ENCODE data around the gene KCNAB3.
A peak's percentile ranks its signal among the peaks of the same experiment; 100 is the strongest.

The KCNAB3 gene

DNA sequence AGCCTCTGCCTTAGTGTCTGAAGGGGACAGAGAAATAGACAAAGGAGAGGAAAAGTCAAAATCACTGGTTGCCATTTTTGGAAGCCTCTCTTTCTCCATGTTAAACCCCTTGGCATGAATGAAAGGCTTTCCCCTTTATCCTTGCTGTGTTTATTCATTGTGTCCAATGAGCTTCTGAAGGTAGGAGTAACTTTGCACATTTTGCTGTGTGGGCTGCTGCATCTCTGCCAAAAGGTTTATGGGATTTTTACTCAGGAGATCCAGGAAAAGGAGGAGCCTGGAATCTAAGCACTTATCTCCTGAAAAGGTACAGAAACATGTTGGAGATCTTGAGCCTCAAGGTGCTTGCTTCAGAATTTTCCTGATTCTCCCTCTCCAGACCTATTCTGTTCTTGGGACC, 6.2 kb upstream of the KCNAB3 start:
- no peak for DNase-seq

DNA sequence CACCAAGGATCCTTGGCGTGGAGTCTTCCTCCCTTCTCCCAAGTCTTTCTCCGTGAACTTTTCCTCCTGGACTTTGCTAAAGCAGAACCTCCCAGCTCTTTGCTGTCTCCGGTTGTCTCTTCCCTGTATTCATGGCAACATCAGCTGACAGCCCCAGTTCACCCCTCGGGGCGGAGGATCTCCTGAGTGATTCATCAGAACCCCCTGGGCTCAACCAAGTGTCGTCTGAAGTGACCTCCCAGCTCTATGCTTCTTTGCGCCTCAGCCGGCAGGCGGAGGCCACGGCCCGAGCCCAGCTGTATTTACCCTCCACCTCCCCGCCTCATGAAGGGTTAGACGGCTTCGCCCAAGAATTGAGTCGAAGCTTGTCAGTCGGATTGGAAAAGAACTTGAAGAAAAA, 3.3 kb upstream of the KCNAB3 start:
- DNase-seq, result peak; percentile 88

DNA sequence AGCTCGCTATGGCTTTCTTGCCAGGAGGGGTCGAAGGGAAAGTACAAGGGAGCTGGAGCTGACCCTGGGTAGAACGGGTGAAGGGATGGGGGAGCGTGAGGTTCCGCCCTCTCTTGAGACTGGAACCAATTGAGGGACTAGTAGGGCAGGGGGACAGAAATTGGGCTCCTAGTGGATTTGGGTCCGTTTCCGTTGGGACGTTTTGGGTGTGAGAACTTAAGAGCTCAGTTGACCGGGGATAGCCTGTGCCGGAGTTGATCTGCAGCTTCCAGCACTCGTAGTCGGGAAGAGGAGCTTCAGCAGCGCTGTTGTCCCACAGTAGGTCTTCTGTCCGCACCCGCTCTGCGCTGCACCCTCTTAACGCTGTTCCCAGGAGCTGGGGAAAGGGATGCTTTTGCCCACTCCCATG, 2.8 kb upstream of the KCNAB3 start:
- peak; percentile 46 for DNase-seq

DNA sequence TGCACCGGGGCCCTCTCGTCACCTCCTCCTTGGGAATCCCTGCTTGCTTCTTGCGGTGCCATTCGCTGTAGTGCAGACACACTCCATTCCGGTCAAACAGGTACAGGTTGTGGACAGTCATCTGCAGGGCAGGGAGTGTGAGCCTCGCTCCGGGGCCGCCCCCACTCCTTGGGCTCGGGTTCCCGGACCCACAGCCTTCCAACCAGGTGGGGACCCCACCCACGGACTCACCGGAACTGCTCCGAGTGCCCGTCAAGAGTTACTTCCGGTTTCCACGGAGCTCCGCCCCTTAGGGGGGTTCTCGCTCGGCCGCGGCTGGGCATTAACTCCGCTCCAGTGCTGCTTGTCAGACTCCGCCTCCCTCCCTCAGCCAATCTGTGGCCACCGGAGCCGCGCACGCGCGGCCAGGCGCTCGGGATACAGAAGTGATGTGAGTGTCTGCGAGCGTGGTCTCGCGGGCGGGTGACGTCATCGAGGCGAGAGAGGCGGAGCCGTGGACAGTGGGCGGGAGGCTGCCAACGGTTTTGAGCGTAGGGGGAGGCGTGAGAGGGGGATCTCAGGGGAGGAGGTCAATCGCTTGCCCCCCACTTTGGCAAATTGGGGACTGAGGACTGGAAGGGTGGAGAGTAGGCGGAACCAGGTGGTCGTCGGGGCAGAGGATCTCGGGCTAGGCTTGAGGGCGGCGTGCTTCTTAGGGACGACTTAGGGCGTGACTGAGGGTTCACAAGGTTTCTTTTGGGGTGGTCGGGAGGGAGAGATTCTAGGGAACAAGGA, 2.2 kb upstream of the KCNAB3 start, which contains the start of the genes CNTROB and TRAPPC1:
Gene CNTROB, plus strand, starts transcription at position 498 of the 774 bp plus-strand sequence. CDS start 874 bp downstream, outside the sequence.
Gene TRAPPC1, minus strand, starts transcription at position 238 of the 774 bp plus-strand sequence. Its CDS starts 117 bp downstream, at position 121.
- peak; percentile 100 for DNase-seq

DNA sequence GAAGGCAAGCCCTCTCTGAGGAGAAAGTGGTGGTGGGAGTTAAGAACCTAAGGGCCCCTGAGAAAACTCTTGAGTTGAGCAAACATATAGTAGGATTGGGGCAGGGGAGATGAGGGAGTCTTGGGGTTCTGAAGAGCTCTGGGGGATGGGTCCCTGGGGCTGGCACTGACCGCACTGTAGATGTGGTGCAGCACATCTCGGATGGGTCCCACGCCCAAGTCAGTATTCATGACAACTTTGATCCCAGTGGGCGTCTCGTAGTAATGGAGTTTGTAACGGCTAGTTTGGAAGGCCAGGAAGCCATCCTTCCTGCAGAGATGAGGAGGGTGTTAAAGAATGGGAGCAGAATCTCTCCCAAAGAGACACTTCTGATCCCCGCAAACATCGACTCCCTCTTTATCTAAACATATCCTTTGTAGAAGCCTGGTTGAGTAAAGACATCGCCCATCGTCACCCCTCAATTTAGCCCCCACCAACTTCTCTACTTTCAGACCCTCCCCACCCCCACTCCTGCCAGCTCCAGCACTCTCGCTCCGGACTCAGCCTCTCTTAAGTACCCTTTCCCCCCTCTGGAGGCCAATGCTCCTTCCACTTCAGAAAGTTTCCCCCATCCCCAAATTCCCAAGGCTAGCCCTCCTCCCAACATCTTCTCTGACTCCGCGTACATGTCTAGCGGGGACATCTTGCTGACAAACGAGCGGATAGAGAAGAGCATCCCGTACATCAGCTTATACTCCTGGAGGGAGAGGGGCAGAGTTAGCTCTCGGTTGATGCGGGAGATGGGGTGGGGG, 1.4 kb upstream of the KCNAB3 start:
- DNase-seq, result no peak

DNA sequence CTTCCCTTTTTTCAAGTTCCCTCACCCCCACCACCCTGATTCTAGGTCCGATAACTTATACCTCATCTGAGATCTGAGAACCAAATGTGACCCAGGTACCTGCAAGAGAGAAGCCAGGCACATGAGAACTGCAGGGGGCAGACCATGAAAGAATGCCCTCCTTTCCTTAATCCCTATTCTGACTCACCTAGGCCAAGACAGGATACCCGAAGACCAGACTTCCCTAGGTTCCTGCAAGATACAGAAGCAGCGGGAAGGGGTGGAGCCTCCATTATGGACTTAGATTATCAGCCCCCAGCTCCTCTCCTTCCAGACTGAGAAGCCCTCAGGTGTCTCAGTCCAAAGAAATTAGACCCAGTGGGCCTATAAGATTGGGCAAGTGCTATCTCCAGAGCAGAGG, 2.1 kb downstream of the KCNAB3 start:
- DNase-seq, result no peak

DNA sequence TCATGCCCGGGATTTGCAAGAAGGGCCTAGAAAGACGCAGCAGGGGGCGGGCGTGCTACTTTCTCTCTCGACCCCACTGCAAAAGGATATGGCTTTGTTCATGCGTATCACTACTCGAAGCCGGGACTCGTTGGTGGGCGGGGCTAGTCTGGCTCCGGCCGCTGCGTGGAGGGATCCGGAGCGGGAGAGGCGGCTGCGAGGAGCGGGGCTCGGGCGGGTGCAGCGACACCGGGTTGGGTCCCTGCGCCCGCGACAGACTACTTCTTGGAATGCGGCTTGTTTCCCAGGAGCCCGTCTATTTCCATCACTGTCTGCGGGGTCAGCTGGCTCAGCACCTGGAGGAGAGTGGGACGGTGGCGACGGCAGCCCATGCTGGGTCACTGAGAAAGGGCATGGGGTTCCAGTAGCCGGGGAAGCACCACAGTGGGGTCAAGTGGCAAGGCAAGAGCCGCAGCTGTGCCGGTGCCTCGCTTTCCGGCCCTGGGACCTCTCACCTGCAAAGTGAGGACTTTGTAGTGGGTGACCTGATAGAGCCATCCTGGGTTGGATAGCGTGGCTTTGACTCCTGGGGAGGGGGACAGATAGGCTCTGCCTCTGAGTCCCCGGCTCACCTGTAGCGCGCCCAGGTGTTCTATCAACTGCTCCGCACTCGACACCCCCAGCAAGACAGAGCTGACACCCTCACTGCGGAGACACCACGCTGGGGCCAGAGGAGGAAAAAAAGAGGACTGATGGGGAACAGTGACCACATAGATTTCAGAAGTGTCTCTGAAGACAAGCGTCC, 6.6 kb downstream of the KCNAB3 start:
- DNase-seq, result peak; percentile 64

DNA sequence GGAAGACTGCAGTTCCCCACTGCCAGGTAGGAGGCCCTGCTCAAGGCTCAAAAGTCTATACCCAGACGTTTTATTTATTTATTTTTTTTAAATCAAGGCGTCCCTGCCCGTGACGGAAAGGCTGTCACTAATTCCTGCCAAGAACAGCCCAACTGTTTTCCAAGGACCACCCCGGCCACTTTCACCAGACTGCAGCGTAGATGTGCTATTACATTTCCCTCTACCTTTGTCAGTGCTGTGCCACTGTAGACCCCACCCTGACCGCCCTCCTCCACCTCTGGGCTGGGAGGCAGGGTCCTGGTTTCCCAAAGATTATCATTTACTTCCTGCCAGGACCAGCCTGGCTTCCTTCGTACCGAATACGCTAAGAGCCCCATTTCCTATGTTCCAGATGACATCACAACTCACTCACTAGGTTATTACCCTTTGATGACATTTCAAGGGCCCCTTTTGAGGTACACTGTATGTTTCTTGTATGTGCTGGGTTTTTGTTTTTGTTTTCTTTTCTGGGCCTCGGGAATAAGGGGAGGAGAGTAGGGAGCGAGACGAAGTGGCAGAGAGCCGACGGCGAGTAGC, 7.3 kb downstream of the KCNAB3 start:
- DNase-seq, result no peak

DNA sequence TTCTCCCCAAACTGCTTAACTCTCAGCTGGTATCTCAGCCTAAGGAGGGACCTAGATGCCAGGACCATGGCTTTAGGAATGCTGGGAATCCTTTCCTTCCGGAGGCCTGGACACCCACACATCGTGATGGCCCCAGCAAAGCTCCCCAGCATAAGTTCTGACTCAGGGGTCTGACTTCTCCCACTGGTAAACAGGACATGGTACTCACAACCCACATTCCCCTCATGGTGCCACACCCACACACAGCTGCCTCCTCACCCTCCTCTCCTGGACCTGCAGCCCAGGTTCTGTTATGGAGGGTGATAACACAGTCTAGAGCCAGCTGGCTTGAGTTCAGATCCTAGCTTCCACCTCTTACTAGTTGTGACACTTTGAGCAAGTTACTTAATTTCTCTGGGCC, 12.8 kb downstream of the KCNAB3 start:
- DNase-seq, result peak; percentile 81

DNA sequence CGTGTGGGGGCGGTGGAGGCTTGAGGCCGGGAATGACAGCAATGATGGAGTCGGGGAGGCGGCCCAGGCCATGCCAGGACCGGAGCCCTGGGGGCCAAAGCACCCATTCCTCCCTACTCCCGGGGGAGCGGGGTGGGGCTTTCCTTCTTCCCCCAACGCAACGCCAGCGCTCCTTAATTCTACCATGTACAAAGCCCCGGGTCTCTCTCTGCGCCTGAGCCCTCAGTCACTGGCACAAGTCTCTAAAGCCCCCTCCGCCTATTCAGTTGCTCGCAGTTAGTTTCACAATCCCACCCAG, 13.3 kb downstream of the KCNAB3 start:
- DNase-seq, result no peak

DNA sequence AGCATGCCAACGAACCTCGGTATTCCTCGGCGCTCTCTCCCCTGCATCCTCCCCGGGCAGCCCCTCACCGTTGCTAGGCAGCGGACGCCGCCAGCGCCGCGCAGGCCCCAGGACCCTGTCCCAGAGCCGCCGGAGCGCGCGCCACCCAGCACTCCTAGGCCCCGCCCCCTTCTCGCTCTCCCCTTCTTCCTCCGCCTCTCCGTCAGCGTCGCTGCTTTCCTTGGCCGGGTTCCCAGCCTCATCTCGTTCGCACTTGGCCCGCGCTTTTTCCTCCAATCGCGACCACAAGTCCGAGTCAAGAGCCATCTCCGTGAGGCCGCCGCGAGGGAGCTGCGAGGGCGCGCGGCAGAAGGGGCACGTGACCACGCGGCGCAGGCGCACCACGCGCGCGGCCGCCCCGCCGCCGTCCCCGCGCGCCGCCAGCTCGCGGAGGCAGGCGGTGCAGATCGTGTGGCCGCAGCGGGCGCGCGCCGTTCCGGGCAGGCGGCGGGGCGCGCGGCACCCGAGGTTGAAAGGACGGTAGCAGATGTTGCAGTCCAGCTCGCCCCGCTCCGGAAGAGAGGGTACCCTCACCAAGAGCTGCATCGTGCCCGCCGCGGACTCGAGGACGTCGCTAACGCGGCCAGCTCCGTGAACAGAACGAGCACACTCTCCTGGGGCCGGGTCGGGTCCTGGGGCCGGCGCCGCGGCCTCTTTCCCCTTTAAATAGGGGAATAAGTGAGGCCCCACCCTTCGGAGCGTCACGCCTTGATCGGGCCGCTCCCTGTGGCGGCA, 13.9 kb downstream of the KCNAB3 start, which contains the start of gene RNF227:
Gene RNF227, minus strand, starts transcription at position 679 of the 774 bp plus-strand sequence. Its CDS starts 94 bp downstream, at position 585.
- DNase-seq, result peak; percentile 99

DNA sequence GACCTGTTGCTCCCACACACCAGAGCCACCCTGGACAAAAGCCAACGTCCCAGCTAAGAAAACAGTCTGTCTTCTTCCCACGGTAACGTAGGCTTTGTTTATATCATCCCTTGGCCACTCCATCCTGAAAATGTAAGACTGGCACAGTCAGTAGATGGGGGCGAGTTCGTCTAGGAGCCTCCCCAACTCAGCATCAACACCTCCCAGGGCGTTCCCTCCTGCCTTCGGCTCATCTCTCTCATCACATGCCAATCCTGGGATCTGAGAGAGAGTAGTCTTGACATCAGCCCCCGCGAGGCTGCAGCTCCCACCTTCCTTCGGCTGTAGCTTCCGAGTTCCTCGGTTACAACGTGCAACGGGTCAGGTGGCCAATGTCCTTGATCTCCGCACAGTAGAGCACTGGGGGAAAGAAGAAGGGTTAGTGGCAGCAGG, 14.5 kb downstream of the KCNAB3 start:
- no peak for DNase-seq

DNA sequence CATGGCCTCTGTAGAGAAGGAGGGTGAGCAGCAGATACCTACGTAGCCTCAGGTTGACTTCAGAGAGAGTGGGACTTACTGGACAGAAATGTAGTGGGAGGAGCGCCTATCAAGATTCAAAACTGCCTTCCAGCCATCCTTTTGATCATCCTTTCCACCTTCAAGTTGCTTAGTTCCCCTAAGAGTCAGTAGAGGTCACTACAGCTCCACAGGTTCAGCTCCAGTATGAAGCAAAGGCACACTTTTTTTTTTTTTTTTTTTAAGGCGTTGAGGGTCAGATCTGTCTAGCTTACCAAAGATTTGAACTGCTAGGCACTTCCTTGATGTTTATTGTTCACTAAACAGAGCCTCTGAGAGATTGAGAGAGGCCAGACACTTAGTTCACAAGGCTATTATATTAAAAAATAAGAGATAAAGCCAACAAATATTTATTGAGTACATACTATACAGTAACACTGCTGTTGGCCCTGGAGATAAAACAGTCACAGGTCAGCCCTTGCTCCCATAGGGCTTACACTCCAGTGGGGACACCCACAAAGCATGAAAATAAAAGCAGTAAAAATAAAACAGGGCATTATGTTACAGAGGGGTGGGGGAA, 16.6 kb downstream of the KCNAB3 start:
- peak; percentile 77 for DNase-seq

DNA sequence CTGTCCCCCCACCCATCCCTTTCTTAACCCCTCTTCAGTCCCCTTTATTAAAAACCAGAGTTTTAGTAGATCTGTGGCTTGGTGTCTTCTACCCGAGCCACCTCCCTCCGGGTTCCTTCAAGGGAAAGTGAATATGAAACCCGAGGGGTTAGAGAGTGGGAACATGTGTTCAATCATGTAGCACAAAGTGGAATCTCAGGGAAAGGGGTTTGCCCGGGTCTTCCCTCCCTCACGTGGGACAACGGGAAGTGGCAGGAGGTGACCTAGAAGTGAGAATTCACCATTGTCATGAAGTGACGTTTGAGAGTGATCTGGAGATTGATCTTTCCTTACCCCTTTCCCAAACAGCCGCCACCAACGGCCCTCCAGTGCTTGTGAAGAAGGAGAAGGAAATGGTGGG, 18.5 kb downstream of the KCNAB3 start:
- no peak for DNase-seq

DNA sequence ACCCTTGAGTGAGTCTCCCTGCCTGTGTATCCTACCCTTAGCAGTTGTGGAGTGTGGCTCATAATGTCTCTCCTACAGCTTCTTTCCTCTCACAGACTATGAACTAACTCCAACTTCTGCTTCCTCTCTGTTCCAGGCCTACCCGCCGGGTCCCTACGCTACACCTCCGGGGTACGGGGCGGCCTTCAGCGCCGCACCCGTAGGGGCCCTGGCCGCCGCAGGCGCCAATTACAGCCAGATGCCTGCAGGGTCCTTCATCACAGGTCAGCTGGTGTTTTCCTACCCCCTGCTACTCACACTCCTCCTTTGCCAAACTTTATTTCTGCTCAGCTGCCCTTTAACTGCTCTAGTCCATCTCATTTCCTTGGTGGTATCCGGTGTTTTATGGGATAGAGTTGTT, 18.9 kb downstream of the KCNAB3 start:
- DNase-seq, result no peak

DNA sequence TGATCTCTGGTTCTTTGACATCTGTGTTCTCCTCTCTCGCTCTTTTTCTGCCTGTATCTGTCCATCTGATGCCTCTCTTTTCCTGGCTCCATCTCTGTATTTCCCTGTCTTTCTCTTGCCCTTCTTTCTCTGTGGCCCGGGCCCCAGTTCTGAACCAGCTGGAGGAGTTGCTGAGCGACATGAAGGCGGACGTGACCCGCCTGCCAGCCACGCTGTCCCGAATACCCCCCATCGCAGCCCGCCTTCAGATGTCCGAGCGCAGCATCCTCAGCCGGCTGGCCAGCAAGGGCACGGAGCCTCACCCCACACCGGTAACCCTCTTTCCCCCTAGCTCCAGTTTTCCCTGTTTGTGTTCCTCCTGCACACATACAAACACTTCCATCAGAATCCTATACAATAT, 19.4 kb downstream of the KCNAB3 start:
- DNase-seq, result no peak

DNA sequence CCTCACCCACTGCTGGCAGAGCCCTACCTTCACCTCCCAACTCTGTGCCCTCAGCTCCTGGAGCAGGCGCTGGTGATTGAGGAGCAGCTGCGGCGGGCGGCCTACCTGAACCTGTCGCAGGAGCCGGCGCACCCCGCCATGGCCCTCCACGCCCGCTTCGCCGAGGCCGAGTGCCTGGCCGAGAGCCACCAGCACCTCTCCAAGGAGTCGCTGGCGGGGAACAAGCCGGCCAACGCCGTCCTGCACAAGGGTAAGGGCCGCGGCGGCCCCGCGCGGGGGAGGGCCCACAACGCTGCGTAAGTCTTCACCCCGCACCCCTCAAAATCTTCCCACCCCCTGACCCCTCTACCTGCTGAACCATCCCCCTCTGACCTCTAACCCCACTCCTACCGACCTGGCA, 20.6 kb downstream of the KCNAB3 start:
- no peak for DNase-seq

DNA sequence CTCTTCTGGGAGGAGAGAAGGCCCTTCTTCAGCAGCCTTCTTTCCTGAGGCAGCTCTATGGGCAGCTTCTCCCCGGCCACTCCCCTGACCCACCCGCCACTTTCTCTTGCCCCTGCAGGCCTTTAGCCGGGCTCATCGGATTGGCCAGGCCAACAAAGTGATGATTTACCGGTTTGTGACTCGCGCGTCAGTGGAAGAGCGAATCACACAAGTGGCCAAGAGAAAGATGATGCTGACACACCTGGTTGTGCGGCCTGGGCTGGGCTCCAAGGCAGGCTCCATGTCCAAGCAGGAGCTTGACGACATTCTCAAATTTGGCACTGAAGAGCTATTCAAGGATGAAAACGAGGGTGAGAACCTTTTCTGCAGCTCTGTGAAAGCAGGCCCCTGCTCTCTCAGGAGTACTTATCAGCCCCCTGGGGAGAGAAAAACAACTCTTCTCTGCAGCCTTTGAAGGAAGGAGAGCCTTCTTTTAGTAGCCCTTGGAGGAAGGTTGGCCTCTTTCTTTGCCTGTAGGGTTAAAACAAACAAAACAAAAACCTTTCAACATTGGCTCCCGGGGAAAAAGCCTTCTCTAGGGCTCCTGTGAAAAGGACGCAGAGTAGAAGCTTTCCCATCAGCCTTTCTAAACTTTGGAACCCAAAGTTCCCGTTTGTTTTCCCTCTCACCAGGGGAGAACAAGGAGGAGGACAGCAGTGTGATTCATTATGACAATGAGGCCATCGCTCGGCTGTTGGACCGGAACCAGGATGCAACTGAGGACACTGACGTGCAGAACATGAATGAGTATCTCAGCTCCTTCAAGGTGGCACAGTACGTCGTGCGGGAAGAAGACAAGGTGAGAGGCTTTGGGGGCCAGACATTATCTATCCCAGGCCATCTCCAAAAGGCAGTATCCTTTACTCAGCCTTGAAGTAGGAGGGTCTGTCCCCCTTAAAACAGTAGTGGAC, 26.2 kb downstream of the KCNAB3 start:
- DNase-seq, result no peak

DNA sequence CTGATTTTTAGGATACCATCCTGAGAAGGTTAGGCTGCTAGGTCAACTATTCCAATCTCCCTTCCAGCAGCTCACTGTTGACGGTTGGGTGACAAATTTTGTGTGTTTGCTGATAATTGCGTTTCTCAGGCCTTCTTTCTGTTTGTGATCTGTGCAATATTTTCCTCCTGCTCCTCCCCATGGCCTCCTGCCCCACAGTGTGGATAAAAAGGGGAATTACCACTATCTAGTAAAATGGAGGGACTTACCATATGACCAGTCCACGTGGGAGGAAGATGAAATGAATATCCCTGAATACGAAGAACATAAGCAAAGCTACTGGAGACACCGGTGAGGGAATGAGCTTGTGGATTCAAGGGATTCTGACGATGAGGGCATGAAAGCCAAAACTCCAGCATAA, 31.9 kb downstream of the KCNAB3 start:
- peak; percentile 46 for DNase-seq

DNA sequence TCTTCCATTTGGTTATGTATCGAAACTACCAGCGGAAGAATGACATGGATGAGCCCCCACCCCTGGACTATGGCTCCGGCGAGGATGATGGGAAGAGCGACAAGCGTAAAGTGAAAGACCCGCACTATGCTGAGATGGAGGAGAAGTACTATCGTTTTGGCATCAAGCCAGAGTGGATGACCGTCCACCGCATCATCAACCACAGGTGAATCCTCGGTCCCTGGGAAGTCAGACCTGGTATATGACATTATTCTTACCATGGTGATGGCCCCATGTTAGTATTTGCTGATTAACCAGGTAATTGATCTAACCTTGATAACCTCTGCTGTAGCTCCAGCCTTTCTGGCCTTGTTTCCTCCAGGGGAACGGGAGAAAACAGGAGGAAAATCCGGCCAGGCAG, 32.6 kb downstream of the KCNAB3 start:
- no peak for DNase-seq
